ENCODE data around the gene RDH11. TPM values are rescaled to one million over a fixed set of nuclear protein-coding genes. Genes with fewer than 3 reads are reported as not detected.

The RDH11 gene
- total RNA-seq, 1 donor from 2014 or later, result 54.1 TPM

DNA sequence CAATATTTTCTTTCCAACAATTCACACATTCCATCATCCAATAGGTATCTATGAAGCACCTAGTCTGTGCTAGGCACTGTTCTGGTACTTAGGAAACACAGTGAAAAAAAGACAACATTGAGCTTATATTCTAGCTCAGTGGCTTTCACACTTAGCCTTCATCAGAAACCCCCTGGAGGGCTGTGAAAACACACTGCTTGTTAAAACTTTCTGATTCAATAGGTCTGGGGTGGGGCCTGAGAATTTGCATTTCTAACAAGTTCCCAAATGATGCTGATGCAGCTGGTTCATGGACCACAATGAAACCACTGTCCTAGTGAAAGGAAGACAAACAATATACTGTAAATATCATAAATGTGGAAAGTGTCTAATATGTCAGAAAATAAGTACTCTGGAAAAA lies 27.0 kb downstream of the RDH11 start:
- no peak for TF ChIP-seq CTCF (IDR thresholded peaks at IDR 0.05)
- no peak overlapping the region for H3K4me3 Mint-ChIP-seq (ENCODE audit: unreplicated experiment)
- H3K4me1 Mint-ChIP-seq (ENCODE audit: unreplicated experiment), result peaks cover 15% of the 10 kb centered on the region
- DNase-seq (ENCODE audit: extremely low spot score, unreplicated experiment), result no peak
- no peak overlapping the region for H3K27ac Mint-ChIP-seq (ENCODE audit: unreplicated experiment)
- no peaks in the 10 kb centered on the region for H3K27me3 Mint-ChIP-seq (ENCODE audit: unreplicated experiment)
- no peaks in the 10 kb centered on the region for H3K9me3 Mint-ChIP-seq (ENCODE audit: unreplicated experiment)
- H3K36me3 Mint-ChIP-seq (ENCODE audit: unreplicated experiment), result peaks cover 2% of the 10 kb centered on the region

- peak; percentile 49 for DNase-seq (ENCODE audit: extremely low spot score, unreplicated experiment)
- peak overlapping the region; percentile 81 for H3K27ac Mint-ChIP-seq (ENCODE audit: unreplicated experiment)
- peak; percentile 73 for TF ChIP-seq CTCF (IDR thresholded peaks at IDR 0.05)
- peaks cover 8% of the 10 kb centered on the region for H3K4me1 Mint-ChIP-seq (ENCODE audit: unreplicated experiment)
- peaks cover 5% of the 10 kb centered on the region for H3K36me3 Mint-ChIP-seq (ENCODE audit: unreplicated experiment)
- no peaks in the 10 kb centered on the region for H3K9me3 Mint-ChIP-seq (ENCODE audit: unreplicated experiment)
- H3K27me3 Mint-ChIP-seq (ENCODE audit: unreplicated experiment), result no peaks in the 10 kb centered on the region
- no peak overlapping the region for H3K4me3 Mint-ChIP-seq (ENCODE audit: unreplicated experiment)
These were observed 28.7 kb downstream of the RDH11 start for GRCh38 chr14:67666750-67667449.

DNA sequence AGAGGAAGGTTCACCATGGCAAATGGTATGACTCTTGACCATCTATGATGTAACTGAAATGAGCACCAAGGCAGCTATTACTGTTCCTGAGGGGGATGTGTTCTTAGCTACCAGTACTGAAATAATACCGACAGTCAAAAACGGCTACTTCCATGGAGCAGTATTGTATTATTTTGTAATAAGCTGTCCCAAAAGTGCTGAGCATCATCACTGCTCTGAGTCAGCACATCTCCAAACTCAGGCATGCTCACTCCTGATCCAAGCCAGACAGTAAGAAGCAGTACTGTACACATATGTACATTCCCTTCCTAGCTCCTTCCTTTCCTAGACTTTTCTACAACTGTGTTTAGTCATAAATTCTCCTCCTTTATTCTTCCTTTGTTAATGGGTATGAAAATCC lies 29.7 kb downstream of the RDH11 start:
- peak overlapping the region; percentile 79 for H3K27ac Mint-ChIP-seq (ENCODE audit: unreplicated experiment)
- no peaks in the 10 kb centered on the region for H3K27me3 Mint-ChIP-seq (ENCODE audit: unreplicated experiment)
- DNase-seq (ENCODE audit: extremely low spot score, unreplicated experiment), result peak; percentile 2
- no peaks in the 10 kb centered on the region for H3K9me3 Mint-ChIP-seq (ENCODE audit: unreplicated experiment)
- H3K36me3 Mint-ChIP-seq (ENCODE audit: unreplicated experiment), result peaks cover 5% of the 10 kb centered on the region
- no peak overlapping the region for H3K4me3 Mint-ChIP-seq (ENCODE audit: unreplicated experiment)
- TF ChIP-seq CTCF (IDR thresholded peaks at IDR 0.05), result no peak
- peaks cover 8% of the 10 kb centered on the region for H3K4me1 Mint-ChIP-seq (ENCODE audit: unreplicated experiment)

DNA sequence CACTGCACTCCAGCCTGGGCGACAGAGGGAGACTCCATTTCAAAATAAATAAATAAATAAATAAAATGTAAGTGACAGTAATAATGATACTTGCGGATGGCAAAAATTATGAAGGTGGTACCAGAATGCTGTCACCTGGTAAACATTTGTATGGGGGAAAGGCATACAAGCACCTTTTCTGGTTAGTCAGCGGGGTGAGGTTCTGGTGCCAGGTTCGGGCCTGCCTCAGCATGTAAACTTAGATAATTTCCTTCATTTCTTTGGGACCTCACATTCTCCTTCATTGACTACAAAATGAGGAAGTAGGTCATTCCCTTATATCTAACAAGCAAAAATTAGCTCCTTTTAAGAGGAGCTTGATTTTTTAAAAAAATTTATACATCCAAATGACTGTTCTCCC lies 31.9 kb downstream of the RDH11 start:
- Mint-ChIP-seq H3K4me1 (ENCODE audit: unreplicated experiment) (peaks cover 8% of the 10 kb centered on the region), H3K9me3 (ENCODE audit: unreplicated experiment) (no peaks in the 10 kb centered on the region), H3K27ac (ENCODE audit: unreplicated experiment) (no peak overlapping the region), H3K27me3 (ENCODE audit: unreplicated experiment) (no peaks in the 10 kb centered on the region), H3K36me3 (ENCODE audit: unreplicated experiment) (peaks cover 9% of the 10 kb centered on the region), H3K4me3 (ENCODE audit: unreplicated experiment) (no peak overlapping the region)
- TF ChIP-seq CTCF (IDR thresholded peaks at IDR 0.05), result no peak
- DNase-seq (ENCODE audit: extremely low spot score, unreplicated experiment), result no peak

GRCh38 chr14:67653651-67654280 lies 41.8 kb downstream of the RDH11 start:
- H3K36me3 Mint-ChIP-seq (ENCODE audit: unreplicated experiment), result peaks cover 39% of the 10 kb centered on the region

More at GRCh38 chr14:67653651-67654280, 41.8 kb downstream of the RDH11 start:
- Mint-ChIP-seq H3K4me1 (ENCODE audit: unreplicated experiment) (peaks cover 8% of the 10 kb centered on the region), H3K27ac (ENCODE audit: unreplicated experiment) (peak overlapping the region; percentile 83), H3K4me3 (ENCODE audit: unreplicated experiment) (no peak overlapping the region), H3K27me3 (ENCODE audit: unreplicated experiment) (no peaks in the 10 kb centered on the region), H3K9me3 (ENCODE audit: unreplicated experiment) (no peaks in the 10 kb centered on the region)
- no peak for DNase-seq (ENCODE audit: extremely low spot score, unreplicated experiment)
- TF ChIP-seq CTCF (IDR thresholded peaks at IDR 0.05), result no peak

Measured in osteocyte (in vitro differentiated cells).